HepG2 (cell line): Measurements from ENCODE around the gene KANSL3. TPM values are rescaled to one million over a fixed set of nuclear protein-coding genes. Genes with fewer than 3 reads are reported as not detected.

ENCODE experiments used
- AGO1 ChIP-seq: fragments of 200-400 bp; formaldehyde crosslinking; IDR thresholded peaks from 2 replicates; pipeline ENCODE4 v1.6.1; 2017; ENCODE audit warnings: mild to moderate bottlenecking, low read depth, low read length, moderate library complexity; ENCODE audit not compliant: poor library complexity, severe bottlenecking
- GMEB2 ChIP-seq: IDR thresholded peaks from 2 replicates; pipeline ENCODE4 v1.6.1; 2016; ENCODE audit warnings: missing biosample characterization, missing genetic modification reagents, low read depth
- GPBP1L1 ChIP-seq: sonication (generic); formaldehyde crosslinking; IDR thresholded peaks from 2 replicates; pipeline ENCODE4 v1.5.0; 2020; ENCODE audit warnings: mild to moderate bottlenecking, missing genetic modification reagents
- GPN1 ChIP-seq: sonication (generic); formaldehyde crosslinking; IDR thresholded peaks from 2 replicates; pipeline ENCODE4 v1.5.1; 2020; ENCODE audit warnings: missing genetic modification reagents, borderline replicate concordance
- PPARG ChIP-seq: conservative IDR thresholded peaks from 2 replicates; pipeline ENCODE4 v1.6.1; 2016; ENCODE audit warnings: missing biosample characterization, missing genetic modification reagents
- PRMT3 ChIP-seq: sonication (generic); formaldehyde crosslinking; IDR thresholded peaks from 2 replicates; pipeline ENCODE4 v1.8.1; 2022; ENCODE audit warnings: low read depth, mild to moderate bottlenecking, moderate library complexity, missing genetic modification reagents, borderline replicate concordance
- RCOR2 ChIP-seq: IDR thresholded peaks from 2 replicates; pipeline ENCODE4 v1.6.1; 2016; ENCODE audit warnings: missing biosample characterization, missing genetic modification reagents
- SP4 ChIP-seq: sonication (generic); formaldehyde crosslinking; IDR thresholded peaks from 2 replicates; pipeline ENCODE4 v1.8.1; 2023; ENCODE audit warnings: mild to moderate bottlenecking, missing genetic modification reagents
- TP53 ChIP-seq: sonication (generic); formaldehyde crosslinking; conservative IDR thresholded peaks from 2 replicates; pipeline ENCODE4 v1.4.0; 2020; ENCODE audit warnings: missing genetic modification reagents
- XRCC5 ChIP-seq: fragments of 200-400 bp; formaldehyde crosslinking; optimal IDR thresholded peaks from 2 replicates; pipeline ENCODE3; 2017; ENCODE audit warnings: mild to moderate bottlenecking, low read length
- ZHX2 ChIP-seq, 2 experiments: sonication (generic) in 1 of 2; formaldehyde crosslinking in 1 of 2; IDR thresholded peaks; 2 replicates each; pipeline versions ENCODE4 v1.6.1 to v1.9.0; 2014 to 2022; ENCODE audit warnings: antibody characterized with exemption in 1 of 2, borderline replicate concordance in 1 of 2, inconsistent platforms in 1 of 2, low read depth in 1 of 2, missing genetic modification reagents in 1 of 2
- polyA plus RNA-seq, 8 experiments: library from polyadenylated mRNA; depleted of rRNA in 3 of 8; stranded (reverse) in 7 of 8; unstranded in 1 of 8; fragments of >200 nt; fragmentation: Illumina TruSeq in 4 of 8; extraction: Trizol in 4 of 8; gene quantifications; 2 replicates each; pipeline versions ENCODE4 v1.2.1 to v1.2.3, GENCODE V29; 2011 to 2016; ENCODE audit warnings: low read depth in 4 of 8, missing spikeins in 1 of 8, mixed read lengths in 1 of 8; ENCODE audit not compliant: insufficient read depth in 1 of 8
- total RNA-seq, 5 experiments: library from RNA; depleted of rRNA; stranded (reverse); fragments of >200 nt; fragmentation: Illumina TruSeq; extraction: Trizol; gene quantifications; 2 replicates each; pipeline ENCODE4 v1.2.3, GENCODE V29; 2016; ENCODE audit warnings: low read depth in 1 of 5
- TF ChIP-seq, protein P1 (sequence below): sonication (generic); formaldehyde crosslinking; conservative IDR thresholded peaks from 2 replicates; pipeline ENCODE4 v1.4.0; 2020; ENCODE audit warnings: missing genetic modification reagents

KANSL3 gene
- total and polyA plus RNA-seq, 2 of the 13 experiments (the other 11 are each of a cell fraction or from before 2014, with no cell fraction given): 20.8 to 37.3 TPM

DNA sequence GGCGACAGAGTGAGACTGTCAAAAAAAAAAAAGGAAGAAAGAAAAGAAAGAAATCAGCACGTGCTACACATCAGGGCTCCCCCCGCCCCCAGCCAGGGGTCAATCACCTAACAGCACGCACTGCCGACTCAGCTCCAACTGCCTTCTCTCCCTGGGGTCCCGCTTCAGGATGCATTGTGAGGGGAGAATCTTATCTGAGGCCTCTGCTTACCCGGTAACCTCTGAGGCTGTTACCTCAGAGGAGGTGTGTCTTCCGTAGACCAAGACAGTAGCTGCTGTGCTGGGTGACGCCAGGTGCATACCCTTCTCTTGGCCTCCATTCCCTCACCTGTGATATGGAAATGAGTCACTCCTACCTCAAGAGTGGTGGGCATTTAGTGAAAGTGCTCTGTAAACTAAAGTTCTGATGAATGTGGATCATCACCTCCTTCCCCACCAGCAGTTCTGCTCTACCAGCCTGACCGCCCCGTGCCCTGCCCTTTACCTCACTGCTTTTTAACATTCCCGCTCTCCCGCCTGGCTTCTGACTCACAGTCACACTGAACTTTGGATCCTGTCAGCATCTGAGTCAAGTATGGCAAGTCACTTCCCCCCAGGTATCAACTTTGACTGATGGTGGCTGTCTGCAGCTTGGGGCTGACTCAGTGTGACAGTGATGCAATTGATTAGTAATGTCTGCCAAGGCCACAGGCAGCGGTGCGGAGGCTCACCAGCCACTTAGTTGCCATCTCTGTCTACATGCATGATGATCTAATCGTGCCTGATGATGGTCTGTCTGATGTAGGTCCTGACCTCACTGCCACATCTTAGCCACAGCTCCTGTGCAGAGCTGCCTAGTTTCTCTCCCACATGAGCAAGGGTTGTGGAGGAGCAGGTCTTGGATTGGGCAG is 81.4 kb downstream of the KANSL3 start (continued):
- peak; percentile 87 for TF ChIP-seq SP4
- TF ChIP-seq, protein P1, sequence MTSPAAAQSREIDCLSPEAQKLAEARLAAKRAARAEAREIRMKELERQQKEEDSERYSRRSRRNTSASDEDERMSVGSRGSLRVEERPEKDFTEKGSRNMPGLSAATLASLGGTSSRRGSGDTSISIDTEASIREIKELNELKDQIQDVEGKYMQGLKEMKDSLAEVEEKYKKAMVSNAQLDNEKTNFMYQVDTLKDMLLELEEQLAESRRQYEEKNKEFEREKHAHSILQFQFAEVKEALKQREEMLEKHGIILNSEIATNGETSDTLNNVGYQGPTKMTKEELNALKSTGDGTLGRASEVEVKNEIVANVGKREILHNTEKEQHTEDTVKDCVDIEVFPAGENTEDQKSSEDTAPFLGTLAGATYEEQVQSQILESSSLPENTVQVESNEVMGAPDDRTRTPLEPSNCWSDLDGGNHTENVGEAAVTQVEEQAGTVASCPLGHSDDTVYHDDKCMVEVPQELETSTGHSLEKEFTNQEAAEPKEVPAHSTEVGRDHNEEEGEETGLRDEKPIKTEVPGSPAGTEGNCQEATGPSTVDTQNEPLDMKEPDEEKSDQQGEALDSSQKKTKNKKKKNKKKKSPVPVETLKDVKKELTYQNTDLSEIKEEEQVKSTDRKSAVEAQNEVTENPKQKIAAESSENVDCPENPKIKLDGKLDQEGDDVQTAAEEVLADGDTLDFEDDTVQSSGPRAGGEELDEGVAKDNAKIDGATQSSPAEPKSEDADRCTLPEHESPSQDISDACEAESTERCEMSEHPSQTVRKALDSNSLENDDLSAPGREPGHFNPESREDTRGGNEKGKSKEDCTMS (CRISPR knock-in tag): no peak
- no peak; the same call in 1 of the 2 replicates for TF ChIP-seq GPN1 (CRISPR knock-in tag)
- peak; percentile 100 for TF ChIP-seq XRCC5
- TF ChIP-seq TP53 (CRISPR knock-in tag): 0 out of 2 replicates have a peak, but pooled peaks have one; percentile 59
- peak; percentile 90 for TF ChIP-seq ZHX2 (IDR thresholded peaks at IDR 0.05; ENCODE audit: low read depth)
- no peak for TF ChIP-seq ZHX2 (CRISPR knock-in tag; IDR thresholded peaks at IDR 0.05; ENCODE audit: borderline replicate concordance)
- no peak for TF ChIP-seq AGO1
- peak; percentile 96 for TF ChIP-seq PPARG (CRISPR knock-in tag)
- no peak for TF ChIP-seq PRMT3 (CRISPR knock-in tag)
- TF ChIP-seq GMEB2 (CRISPR knock-in tag): 0 out of 2 replicates have a peak, but pooled peaks have one; percentile 22
- no peak for TF ChIP-seq GPBP1L1 (CRISPR knock-in tag)
- peak; percentile 96 for TF ChIP-seq RCOR2 (CRISPR knock-in tag)
